NCI-H460 (cell line): ENCODE measurements around the gene KLK3. TPM values are rescaled to one million over a fixed set of nuclear protein-coding genes. Genes with fewer than 3 reads are reported as not detected.

Experiments
- DNase-seq: peaks from one replicate; pipeline ENCODE4 v3.0.0-alpha.2; 2016; ENCODE audit warnings: low read depth; ENCODE audit errors: extremely low read depth
- total RNA-seq: library from RNA; depleted of rRNA; stranded (reverse); fragments of >200 nt; shearing (Covaris generic); gene quantifications from 2 replicates; pipeline ENCODE4 v1.2.3, GENCODE V29; 2014; rRNA removed

The KLK3 gene
- total RNA-seq, 1 experiment from 2014 or later = not detected

DNA sequence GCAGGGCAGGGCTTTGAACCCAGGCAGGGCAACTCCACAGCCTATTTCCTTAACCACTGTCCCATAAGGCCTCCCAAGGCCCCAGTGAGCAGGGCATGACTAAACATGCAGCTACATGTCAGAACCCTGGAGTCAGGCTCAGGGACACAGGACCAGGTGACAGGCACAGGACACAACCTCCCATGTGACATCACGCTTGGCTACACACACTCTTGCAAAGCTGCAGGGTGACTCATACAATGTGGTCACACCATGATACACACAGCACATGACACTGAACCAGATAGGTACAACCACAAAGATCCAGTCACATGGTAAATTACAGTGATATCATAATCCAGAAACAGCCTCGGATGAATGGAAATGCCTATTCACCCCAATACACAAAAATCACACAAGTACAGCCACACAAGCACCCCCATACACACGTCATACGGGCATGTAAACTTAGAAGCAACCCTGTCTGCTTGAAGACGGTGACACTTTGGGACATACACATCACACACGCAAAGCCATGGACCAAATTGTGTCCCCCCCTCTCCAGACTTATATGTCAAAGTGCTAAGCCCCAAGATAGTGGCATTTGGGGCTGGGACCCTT, 42.0 kb downstream of the KLK3 start:
- no peak for DNase-seq

GRCh38 chr19:50897191-50897607, 42.5 kb downstream of the KLK3 start:
- no peak for DNase-seq

DNA sequence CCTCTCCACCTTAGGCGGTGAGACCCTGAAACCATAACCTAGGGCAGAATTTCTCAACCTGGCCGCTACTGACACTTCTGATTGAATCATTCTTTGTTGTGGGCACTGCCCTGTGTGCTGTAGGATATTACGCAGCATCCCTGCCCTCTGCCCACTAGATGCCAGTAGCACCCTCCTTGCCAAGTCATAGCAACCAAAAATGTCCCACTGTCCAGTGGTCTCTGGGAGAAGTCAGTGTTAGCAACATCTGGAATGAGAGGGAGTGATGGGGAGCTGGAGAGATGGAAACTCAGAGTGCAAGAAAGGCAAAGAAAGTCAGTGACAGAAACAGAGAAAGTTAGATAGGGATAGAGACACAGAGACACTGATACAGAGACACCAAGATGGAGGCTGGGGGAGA, 42.9 kb downstream of the KLK3 start:
- no peak for DNase-seq

DNA sequence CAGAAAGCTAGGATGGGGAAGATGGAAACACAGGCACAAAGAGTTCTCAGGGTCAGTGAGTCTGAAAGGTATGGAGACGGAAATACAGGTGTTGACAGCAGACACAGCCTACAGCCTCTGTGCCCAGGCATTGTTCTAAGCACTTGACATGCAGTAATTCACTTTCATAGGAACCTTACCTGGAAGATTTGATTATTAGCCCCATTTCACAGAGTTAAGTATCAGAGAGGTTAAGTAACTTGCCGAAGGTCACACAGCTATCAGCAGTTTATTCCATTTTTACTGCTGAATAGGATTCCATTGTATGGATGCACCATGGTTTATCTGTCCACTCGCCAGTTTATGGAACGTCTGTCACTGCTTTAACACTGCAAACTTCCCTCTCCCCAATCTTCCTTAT, 43.3 kb downstream of the KLK3 start:
- DNase-seq = no peak

DNA sequence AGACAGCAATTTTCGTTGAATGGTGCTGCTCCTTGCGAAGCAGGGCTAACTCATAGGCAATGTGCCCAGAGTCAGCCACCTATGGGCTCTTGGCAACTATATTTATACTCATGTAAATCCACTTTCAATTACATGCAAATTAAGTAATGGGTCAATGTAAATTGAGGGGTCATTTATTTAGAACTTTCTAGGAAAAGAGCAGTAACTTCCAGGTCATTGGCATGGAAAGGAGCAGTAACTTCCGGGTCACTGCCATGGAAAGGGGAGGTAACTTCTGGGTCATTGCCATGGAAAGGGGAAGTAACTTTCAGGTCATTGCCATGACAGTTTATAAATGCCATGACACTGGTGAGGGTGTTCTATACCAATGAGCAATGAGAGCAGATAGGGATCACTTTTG, 44.9 kb downstream of the KLK3 start:
- no peak for DNase-seq

GRCh38 chr19:50902640-50903039, 47.9 kb downstream of the KLK3 start:
- no peak for DNase-seq

DNA sequence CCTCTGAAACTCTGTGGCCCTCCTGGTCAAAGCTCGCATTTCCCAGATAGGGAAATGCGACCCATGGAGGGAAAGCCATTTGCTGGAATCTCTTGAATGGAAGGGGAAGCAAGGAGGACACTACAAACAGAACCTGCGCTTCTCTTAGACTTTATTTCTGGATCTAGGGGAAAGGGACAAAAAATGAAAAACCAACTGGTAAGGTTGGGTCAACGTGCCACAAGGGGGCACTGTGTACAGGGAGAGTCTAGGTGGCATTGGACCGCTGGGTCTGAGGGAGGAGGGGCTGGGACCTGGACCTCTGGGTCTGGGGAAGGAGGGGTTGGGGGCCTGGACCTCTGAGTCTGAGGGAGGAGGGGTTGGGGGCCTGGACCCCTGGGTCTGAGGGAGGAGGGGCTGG, 51.5 kb downstream of the KLK3 start:
- DNase-seq = no peak

GRCh38 chr19:50908336-50908735, 53.6 kb downstream of the KLK3 start:
- DNase-seq = no peak

- DNase-seq = peak; percentile 43
Observed at GRCh38 chr19:50909240-50910070, 54.7 kb downstream of the KLK3 start.

Other genes with a start within 250 kb of the KLK3 start
- gene SYT3, start 215.0 kb upstream of the KLK3 start, total RNA-seq = 0.20 and 0.49 TPM in 2 replicates
- 4.6 and 8.0 TPM in 2 replicates for gene C19orf81, start 205.5 kb upstream of the KLK3 start, total RNA-seq
- gene SHANK1, start 135.1 kb upstream of the KLK3 start, total RNA-seq = 0.12 and 0.15 TPM in 2 replicates
- 4.6 and 5.4 TPM in 2 replicates for gene CLEC11A, start 131.6 kb upstream of the KLK3 start, total RNA-seq
- gene GPR32, start 84.5 kb upstream of the KLK3 start, total RNA-seq = not detected in 2 replicates
- 0.32 TPM in 1 of 2 replicates, not detected in the other for gene ACP4, start 64.5 kb upstream of the KLK3 start, total RNA-seq
- 0.40 and 0.64 TPM in 2 replicates for gene KLK1, start 31.1 kb upstream of the KLK3 start, total RNA-seq
- not detected in 2 replicates for gene KLK15, start 21.3 kb upstream of the KLK3 start, total RNA-seq
- gene KLK2, start 18.5 kb downstream of the KLK3 start, total RNA-seq = not detected in 2 replicates
- gene KLK4, start 56.5 kb downstream of the KLK3 start, total RNA-seq = not detected in 2 replicates
- not detected in 2 replicates for gene KLK5, start 98.1 kb downstream of the KLK3 start, total RNA-seq
- not detected in 2 replicates for gene KLK6, start 114.7 kb downstream of the KLK3 start, total RNA-seq
- not detected in 2 replicates for gene KLK7, start 129.0 kb downstream of the KLK3 start, total RNA-seq
- 0.29 TPM in 1 of 2 replicates, not detected in the other for gene KLK8, start 146.7 kb downstream of the KLK3 start, total RNA-seq
- 0.17 TPM in 1 of 2 replicates, not detected in the other for gene KLK10, start 164.8 kb downstream of the KLK3 start, total RNA-seq
- not detected in 2 replicates for gene KLK11, start 171.7 kb downstream of the KLK3 start, total RNA-seq
- gene KLK12, start 180.1 kb downstream of the KLK3 start, total RNA-seq = not detected in 2 replicates
- not detected in 2 replicates for gene KLK13, start 210.2 kb downstream of the KLK3 start, total RNA-seq
- gene KLK14, start 228.0 kb downstream of the KLK3 start, total RNA-seq = not detected in 2 replicates